Measurements from ENCODE around the gene C12orf42. TPM values are rescaled to one million over a fixed set of nuclear protein-coding genes. Genes with fewer than 3 reads are reported as not detected.

Gene C12orf42
- total RNA-seq, 1 experiment from 2014 or later, result 0.37 TPM

GRCh38 chr12:103382119-103382518, 113.6 kb downstream of the C12orf42 start:
- H3K27ac Mint-ChIP-seq, result no peak overlapping the region

GRCh38 chr12:103379670-103380069, 116.1 kb downstream of the C12orf42 start:
- no peaks in the 10 kb centered on the region for H3K36me3 Mint-ChIP-seq
- DNase-seq (ENCODE audit: low spot score), result no peak
- CTCF ChIA-PET, result no interaction called here
- no peaks in the 10 kb centered on the region for H3K27me3 Mint-ChIP-seq (ENCODE audit: low read depth)
- no peaks in the 10 kb centered on the region for H3K9me3 Mint-ChIP-seq
- no peak for TF ChIP-seq HMGXB4 (CRISPR knock-in tag; IDR thresholded peaks at IDR 0.05)
- no peak for TF ChIP-seq TEAD4 (CRISPR knock-in tag; IDR thresholded peaks at IDR 0.05)
- TF ChIP-seq ZNF317 (CRISPR knock-in tag; IDR thresholded peaks at IDR 0.05; ENCODE audit: borderline replicate concordance, low read depth), result no peak
- TF ChIP-seq AFF4 (CRISPR knock-in tag; IDR thresholded peaks at IDR 0.05; ENCODE audit: borderline replicate concordance), result no peak
- no peak for TF ChIP-seq JUN (CRISPR knock-in tag; IDR thresholded peaks at IDR 0.05)
- no peak for TF ChIP-seq GABPB1 (CRISPR knock-in tag; IDR thresholded peaks at IDR 0.05)
- no peak for TF ChIP-seq GTF2I (CRISPR knock-in tag; conservative IDR thresholded peaks at IDR 0.05)
- TF ChIP-seq CREB1 (CRISPR knock-in tag; IDR thresholded peaks at IDR 0.05), result no peak
- TF ChIP-seq ZNF121 (CRISPR knock-in tag; IDR thresholded peaks at IDR 0.05), result no peak
- no peak for TF ChIP-seq ZNF396 (CRISPR knock-in tag; IDR thresholded peaks at IDR 0.05; ENCODE audit: borderline replicate concordance)
- TF ChIP-seq HMGA2 (CRISPR knock-in tag; IDR thresholded peaks at IDR 0.05), result no peak
- TF ChIP-seq ZNF263 (CRISPR knock-in tag; IDR thresholded peaks at IDR 0.05; ENCODE audit: low read depth), result no peak
- no peak for TF ChIP-seq ZNF425 (CRISPR knock-in tag; conservative IDR thresholded peaks at IDR 0.05)
- TF ChIP-seq NFE2L1 (CRISPR knock-in tag; IDR thresholded peaks at IDR 0.05), result no peak
- TF ChIP-seq NFYB (CRISPR knock-in tag; conservative IDR thresholded peaks at IDR 0.05; ENCODE audit: low read depth), result no peak
- H3K4me1 Mint-ChIP-seq, result no peaks in the 10 kb centered on the region
- POLR2A ChIA-PET, result no interaction called here
- no peak overlapping the region for H3K4me3 Mint-ChIP-seq
- no peak for ATAC-seq
- no peak overlapping the region for H3K27ac Mint-ChIP-seq

More at GRCh38 chr12:103382119-103382518, 113.6 kb downstream of the C12orf42 start:
- DNase-seq (ENCODE audit: low spot score) (no peak), ATAC-seq (no peak)
- no peaks in the 10 kb centered on the region for H3K9me3 Mint-ChIP-seq
- no peak overlapping the region for H3K4me3 Mint-ChIP-seq
- no peaks in the 10 kb centered on the region for H3K27me3 Mint-ChIP-seq (ENCODE audit: low read depth)
- no peaks in the 10 kb centered on the region for H3K36me3 Mint-ChIP-seq
- POLR2A ChIA-PET, result no interaction called here
- TF ChIP-seq ZNF138 (CRISPR knock-in tag; conservative IDR thresholded peaks at IDR 0.05), result no peak
- CTCF ChIA-PET, result no interaction called here
- no peaks in the 10 kb centered on the region for H3K4me1 Mint-ChIP-seq

- Mint-ChIP-seq H3K9me3 (peaks cover 8% of the 10 kb centered on the region), H3K27ac (no peak overlapping the region), H3K36me3 (no peaks in the 10 kb centered on the region), H3K4me3 (no peak overlapping the region), H3K27me3 (ENCODE audit: low read depth) (no peaks in the 10 kb centered on the region), H3K4me1 (no peaks in the 10 kb centered on the region)
- DNase-seq (ENCODE audit: low spot score) (no peak), ATAC-seq (no peak)
- POLR2A ChIA-PET, result no interaction called here
- CTCF ChIA-PET, result no interaction called here
- TF ChIP-seq NFYB (CRISPR knock-in tag; conservative IDR thresholded peaks at IDR 0.05; ENCODE audit: low read depth) (no peak), AR (CRISPR knock-in tag; IDR thresholded peaks at IDR 0.05) (no peak), KAT7 (CRISPR knock-in tag; IDR thresholded peaks at IDR 0.05; ENCODE audit: borderline replicate concordance) (no peak), ZNF416 (CRISPR knock-in tag; IDR thresholded peaks at IDR 0.05) (no peak), NFATC4 (CRISPR knock-in tag; IDR thresholded peaks at IDR 0.05) (no peak), GABPB1 (CRISPR knock-in tag; IDR thresholded peaks at IDR 0.05) (no peak), JAZF1 (CRISPR knock-in tag; IDR thresholded peaks at IDR 0.05) (no peak), ZNF423 (CRISPR knock-in tag; IDR thresholded peaks at IDR 0.05) (no peak)
Observed at GRCh38 chr12:103373088-103373523, 122.7 kb downstream of the C12orf42 start.
